Neural cell (in vitro differentiated cells): Measurements from ENCODE around the gene SMTN.

ENCODE experiments used
- CTCF ChIP-seq: fragments of 450-650 bp; IDR thresholded peaks from 2 replicates; pipeline ENCODE4 v1.5.1; 2014; ENCODE audit warnings: antibody characterized with exemption, mild to moderate bottlenecking, moderate library complexity; ENCODE audit not compliant: poor library complexity, severe bottlenecking
- EP300 ChIP-seq: fragments of 450-650 bp; conservative IDR thresholded peaks from 2 replicates; pipeline ENCODE4 v1.6.1; 2014; ENCODE audit warnings: antibody characterized with exemption, mild to moderate bottlenecking, moderate library complexity; ENCODE audit not compliant: poor library complexity, severe bottlenecking
- EZH2 ChIP-seq: fragments of 200-600, 300-800 bp; shearing (Covaris generic), sonication (generic); IDR thresholded peaks from 2 replicates; pipeline ENCODE4 v1.6.1; 2014; ENCODE audit warnings: antibody characterized with exemption, low read length, borderline replicate concordance, mild to moderate bottlenecking; ENCODE audit not compliant: insufficient read depth, poor library complexity, severe bottlenecking
- MXI1 ChIP-seq: fragments of 450-650 bp; conservative IDR thresholded peaks from 2 replicates; pipeline ENCODE4 v1.6.1; 2014; ENCODE audit warnings: antibody characterized with exemption, mild to moderate bottlenecking; ENCODE audit not compliant: poor library complexity, severe bottlenecking
- POLR2AphosphoS5 ChIP-seq: IDR thresholded peaks from 2 replicates; pipeline ENCODE4 v1.6.1; 2012
- RAD21 ChIP-seq: fragments of 450-650 bp; conservative IDR thresholded peaks from 2 replicates; pipeline ENCODE4 v1.6.1; 2014; ENCODE audit warnings: antibody characterized with exemption, mild to moderate bottlenecking, moderate library complexity
- REST ChIP-seq: IDR thresholded peaks from 2 replicates; pipeline ENCODE4 v1.6.1; 2012; ENCODE audit warnings: borderline replicate concordance
- TAF1 ChIP-seq: IDR thresholded peaks from 2 replicates; pipeline ENCODE4 v1.6.1; 2012; ENCODE audit warnings: low read depth

GRCh38 chr22:31126869-31127175 is 45.7 kb downstream of the SMTN start:
- TF ChIP-seq RAD21 (no peak), CTCF (no peak), POLR2AphosphoS5 (no peak), EP300 (no peak), REST (no peak), EZH2 (no peak), MXI1 (no peak), TAF1 (no peak)
